GM12801 (cell line): ENCODE data around the gene LEMD2.

Experiments used
- CTCF ChIP-seq: IDR thresholded peaks from one replicate; pipeline ENCODE4 v1.5.1; 2011; ENCODE audit warnings: control low read depth; ENCODE audit not compliant: insufficient read length; ENCODE audit errors: extremely low read depth

LEMD2 gene

GRCh38 chr6:33755070-33755869 lies 33.7 kb downstream of the LEMD2 start:
- no peak for TF ChIP-seq CTCF

- TF ChIP-seq CTCF = no peak
These were observed 34.7 kb downstream of the LEMD2 start for GRCh38 chr6:33754222-33754621.

- TF ChIP-seq CTCF = no peak
These were observed 36.3 kb downstream of the LEMD2 start for GRCh38 chr6:33752646-33753015.

- TF ChIP-seq CTCF = no peak
These were observed 36.9 kb downstream of the LEMD2 start for GRCh38 chr6:33751771-33752645.

GRCh38 chr6:33750244-33750991 lies 38.5 kb downstream of the LEMD2 start:
- no peak for TF ChIP-seq CTCF

GRCh38 chr6:33749401-33749800 lies 39.5 kb downstream of the LEMD2 start:
- TF ChIP-seq CTCF = no peak

- TF ChIP-seq CTCF = no peak
These were observed 40.1 kb downstream of the LEMD2 start for GRCh38 chr6:33748841-33749240.
